HG03060 (cell line): ENCODE data around the gene ISOC1.
A peak's percentile ranks its signal among the peaks of the same experiment; 100 is the strongest.

Experiments used
- ATAC-seq: cut with Tn5 transposase; IDR thresholded peaks from one replicate; pipeline ENCODE4 v1.9.1; 2021; ENCODE audit warnings: low read depth, moderate number of reproducible peaks; ENCODE audit not compliant: unreplicated experiment

The ISOC1 gene

DNA sequence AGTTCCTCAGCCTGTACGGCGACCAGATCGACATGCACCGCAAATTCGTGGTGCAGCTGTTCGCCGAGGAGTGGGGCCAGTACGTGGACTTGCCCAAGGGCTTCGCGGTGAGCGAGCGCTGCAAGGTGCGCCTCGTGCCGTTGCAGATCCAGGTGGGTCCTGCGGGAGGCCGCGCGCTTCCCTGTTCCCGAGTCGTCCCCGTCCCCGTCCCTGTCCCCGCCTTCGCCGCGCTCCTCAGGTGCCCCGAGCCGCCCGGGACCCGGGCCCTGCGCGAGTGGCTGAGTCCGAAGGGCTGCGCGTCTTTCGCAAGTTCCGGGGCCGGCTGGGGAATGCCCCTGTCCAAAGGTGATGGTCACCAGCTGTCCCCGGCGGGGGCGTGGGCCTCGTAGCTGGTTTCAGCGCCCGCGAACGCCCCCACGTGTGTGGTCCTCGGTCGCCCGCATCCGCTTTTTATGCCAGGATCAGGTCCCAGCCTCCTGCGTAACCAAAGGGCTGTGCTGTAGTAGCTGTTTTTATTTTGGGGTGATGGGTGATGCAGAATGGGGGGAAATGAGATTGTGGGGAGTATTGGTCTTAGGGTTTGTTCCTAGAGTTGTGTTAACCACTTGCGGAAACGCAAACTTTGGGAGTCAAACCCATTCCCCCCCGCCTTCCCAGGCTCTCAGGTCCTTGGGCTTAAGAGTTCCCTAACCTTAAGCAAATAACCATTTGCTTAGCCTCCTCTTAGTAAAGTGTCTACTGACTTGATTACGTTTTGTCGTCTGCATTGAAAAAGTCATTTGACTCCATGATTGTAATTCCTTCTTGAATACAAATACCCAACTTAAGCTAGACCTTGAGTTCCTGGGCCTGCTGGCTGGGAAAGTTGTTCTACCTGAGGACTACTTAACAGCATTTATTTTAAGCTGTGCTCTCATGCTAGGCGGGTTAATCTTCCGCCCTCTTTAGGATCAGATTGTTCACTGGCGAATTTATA is 663 bp downstream of the ISOC1 start:
- peak; percentile 12 for ATAC-seq

DNA sequence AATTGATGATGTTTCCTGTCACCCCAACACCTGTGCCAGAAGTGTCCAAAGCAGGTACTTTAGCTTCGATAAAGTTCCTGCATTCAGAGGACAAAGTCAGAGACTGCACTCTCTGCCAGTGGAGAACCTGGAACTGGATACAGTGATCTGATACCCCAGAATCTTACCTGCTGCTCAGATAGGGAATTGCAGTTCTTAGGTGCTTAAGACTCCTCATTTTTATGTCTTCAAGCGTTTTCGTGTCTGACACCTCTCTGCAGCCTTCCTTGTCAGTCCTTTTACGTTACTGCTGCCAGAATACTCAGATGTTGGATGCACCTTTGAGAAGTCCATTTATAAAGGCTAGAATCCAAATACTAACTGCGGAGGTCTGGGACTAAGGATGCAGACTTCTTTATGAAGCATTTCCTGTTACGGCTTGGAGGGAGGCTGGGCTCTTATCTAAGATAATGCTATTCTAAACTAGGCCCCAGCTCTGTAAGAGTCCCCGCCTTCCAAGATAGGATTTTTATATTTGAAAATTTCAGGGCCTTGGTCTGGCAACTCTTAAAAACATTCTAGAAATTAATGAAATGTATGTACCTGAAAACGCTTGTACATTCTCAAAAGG is 1.9 kb downstream of the ISOC1 start:
- ATAC-seq = no peak

GRCh38 chr5:129097498-129098296 is 3.1 kb downstream of the ISOC1 start:
- ATAC-seq = no peak

- no peak for ATAC-seq
Measured at GRCh38 chr5:129098488-129099183, 4.1 kb downstream of the ISOC1 start.

- peak; percentile 40 for ATAC-seq
Measured at GRCh38 chr5:129099184-129099569, 4.6 kb downstream of the ISOC1 start.

GRCh38 chr5:129101794-129102193 is 7.2 kb downstream of the ISOC1 start:
- no peak for ATAC-seq

GRCh38 chr5:129103397-129103796 is 8.8 kb downstream of the ISOC1 start:
- no peak for ATAC-seq

- no peak for ATAC-seq
Measured at GRCh38 chr5:129104915-129105455, 10.4 kb downstream of the ISOC1 start.

DNA sequence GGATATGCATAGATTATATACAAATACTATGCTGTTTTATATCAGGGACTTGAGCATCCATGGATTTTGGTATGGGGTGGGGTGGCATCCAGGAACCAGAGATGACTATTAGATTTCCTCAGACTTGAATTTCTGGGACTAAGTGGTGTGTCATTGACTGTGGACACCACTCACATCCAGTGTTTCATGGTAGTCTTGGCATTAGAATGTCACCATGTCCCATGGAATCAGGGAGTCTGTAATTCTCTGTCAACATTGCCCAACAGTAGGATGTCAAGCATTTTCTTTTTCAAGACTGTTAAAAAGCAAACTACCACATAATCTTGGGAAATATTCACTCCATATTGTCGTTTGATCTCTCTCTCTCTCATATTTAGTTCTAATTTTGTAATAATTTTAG is 13.1 kb downstream of the ISOC1 start:
- no peak for ATAC-seq

DNA sequence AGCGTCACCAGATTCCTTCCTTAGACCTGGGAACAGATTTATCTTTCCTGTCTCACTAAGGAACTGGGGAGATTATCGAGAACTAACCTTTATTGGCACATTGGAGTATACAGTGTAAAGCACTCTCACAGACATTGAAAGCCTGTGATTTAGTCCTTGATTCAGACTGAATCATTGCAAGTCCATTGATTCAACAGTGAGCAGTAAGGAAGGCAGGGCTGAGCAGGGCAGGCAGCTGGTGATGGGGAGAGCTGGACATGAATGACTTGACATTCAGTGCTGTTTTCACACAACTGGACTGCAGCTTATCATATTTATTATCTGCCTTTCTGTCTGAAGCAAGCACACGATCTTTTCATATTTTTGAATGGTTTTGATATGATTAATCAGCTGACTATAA is 16.2 kb downstream of the ISOC1 start:
- no peak for ATAC-seq

GRCh38 chr5:129111351-129111750 is 16.8 kb downstream of the ISOC1 start:
- ATAC-seq = no peak

- ATAC-seq = no peak
Measured at GRCh38 chr5:129112295-129112694, 17.7 kb downstream of the ISOC1 start.

GRCh38 chr5:129113867-129114266 is 19.3 kb downstream of the ISOC1 start:
- ATAC-seq = no peak

DNA sequence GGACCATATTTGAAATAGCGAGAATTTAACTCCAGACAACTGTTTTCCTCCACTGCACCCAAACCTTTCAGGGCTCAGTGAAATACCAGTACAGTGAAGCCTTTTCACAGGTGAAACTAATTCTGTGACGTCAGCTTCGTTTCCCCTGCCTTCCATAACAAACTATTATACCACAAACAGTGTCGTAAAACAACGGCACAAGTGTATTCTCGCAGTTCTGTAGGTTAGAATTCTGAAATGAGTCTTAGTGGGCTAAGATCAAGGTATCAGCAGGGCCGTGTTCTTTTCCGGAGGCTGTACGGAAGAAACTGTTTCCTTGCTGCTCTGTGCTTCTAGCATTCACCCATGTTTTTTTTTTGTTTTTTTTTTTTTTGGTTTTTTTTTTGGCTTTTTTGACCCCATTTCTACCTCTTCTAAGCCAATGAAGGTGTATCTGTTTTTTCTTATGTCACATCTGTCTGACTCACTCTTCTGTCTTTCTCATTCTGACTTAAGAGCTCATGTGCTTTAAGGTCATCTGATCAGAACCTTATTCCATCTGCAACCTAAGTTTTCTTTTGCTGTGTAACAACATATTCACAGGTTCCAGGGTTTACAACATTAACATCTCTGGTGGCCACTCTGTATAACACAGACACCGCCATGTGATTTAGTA is 20.1 kb downstream of the ISOC1 start:
- no peak for ATAC-seq

- no peak for ATAC-seq
Measured at GRCh38 chr5:129115680-129116079, 21.1 kb downstream of the ISOC1 start.

DNA sequence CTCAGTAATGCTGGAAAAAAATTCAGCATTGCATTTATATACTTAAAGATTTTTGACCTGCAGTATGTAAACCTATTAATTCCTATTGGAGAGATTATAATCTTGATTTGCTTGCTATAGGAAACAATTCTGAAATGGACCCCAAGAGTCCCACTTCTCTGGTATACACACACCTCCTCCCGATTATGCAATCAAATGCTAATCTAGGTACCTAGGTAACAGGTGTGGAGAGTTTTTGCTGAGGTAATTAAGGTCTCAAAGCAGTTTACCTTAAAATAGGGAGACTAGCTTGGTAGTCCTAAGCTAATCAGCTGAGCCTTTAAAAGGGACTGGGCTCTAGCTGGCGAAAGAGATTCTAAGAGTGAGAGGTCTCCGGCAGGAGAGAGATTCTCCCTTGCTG is 22.2 kb downstream of the ISOC1 start:
- no peak for ATAC-seq

DNA sequence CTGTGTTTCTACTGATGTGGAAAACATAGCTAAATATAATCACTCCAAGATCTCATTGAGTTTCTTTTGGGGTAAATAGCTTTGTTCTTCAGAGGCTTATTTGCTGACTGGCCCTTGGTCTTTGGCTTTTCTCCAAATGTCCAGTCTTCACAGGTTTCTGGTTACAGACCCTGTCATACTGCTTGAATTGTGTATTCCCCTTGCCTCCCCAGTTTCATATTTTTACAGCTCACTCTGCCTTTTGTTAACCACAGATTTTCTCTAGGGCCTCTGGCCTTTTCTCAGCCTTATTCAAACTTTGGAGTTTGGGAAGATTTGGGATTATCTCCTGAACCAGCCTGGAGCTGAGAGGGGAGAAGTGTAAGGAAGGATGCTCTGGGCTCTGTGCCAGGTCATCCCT is 23.9 kb downstream of the ISOC1 start:
- no peak for ATAC-seq

- ATAC-seq = no peak
Measured at GRCh38 chr5:129118826-129119225, 24.3 kb downstream of the ISOC1 start.

GRCh38 chr5:129120158-129120581 is 25.6 kb downstream of the ISOC1 start:
- peak; percentile 60 for ATAC-seq

DNA sequence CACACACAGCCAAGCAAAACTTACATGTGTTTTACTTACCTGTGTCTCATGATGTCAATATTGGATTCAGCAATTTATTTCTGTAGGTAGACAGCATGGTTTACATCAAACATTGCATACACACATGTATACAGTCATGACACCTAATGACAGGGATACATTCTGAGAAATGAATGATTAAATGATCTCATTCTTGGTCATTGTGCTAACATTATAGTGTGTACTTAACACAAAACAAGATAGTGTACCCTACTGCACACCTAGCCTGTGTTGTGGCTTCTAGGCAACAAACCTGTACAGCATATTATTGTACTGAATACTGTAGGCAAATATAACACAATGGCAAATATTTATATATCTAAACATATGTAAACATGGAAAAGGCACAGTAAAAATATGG is 28.0 kb downstream of the ISOC1 start:
- no peak for ATAC-seq
